Fibroblast of villous mesenchyme (primary cell): ENCODE data around the gene VGLL4. TPM values are rescaled to one million over a fixed set of nuclear protein-coding genes. Genes with fewer than 3 reads are reported as not detected.

Source experiments
- DNase-seq: peaks from one replicate; pipeline ENCODE4 v3.0.0-alpha.2; 2010; ENCODE audit warnings: low read depth
- H3K4me3 ChIP-seq: 2 replicates; pipeline ENCODE4 v1.5.1; 2011; ENCODE audit warnings: low read depth, mild to moderate bottlenecking, low read length
- total RNA-seq: library from RNA; depleted of rRNA; stranded (reverse); fragments of >200 nt; gene quantifications from 2 replicates; pipeline ENCODE4 v1.2.3, GENCODE V29; 2012
- TF ChIP-seq, protein P1 (sequence below): IDR thresholded peaks from 2 replicates; pipeline ENCODE4 v1.5.1; 2012; ENCODE audit warnings: low read depth, mild to moderate bottlenecking, low read length; ENCODE audit not compliant: insufficient read depth

The VGLL4 gene
- total RNA-seq, 1 donor: 65.6 TPM

DNA sequence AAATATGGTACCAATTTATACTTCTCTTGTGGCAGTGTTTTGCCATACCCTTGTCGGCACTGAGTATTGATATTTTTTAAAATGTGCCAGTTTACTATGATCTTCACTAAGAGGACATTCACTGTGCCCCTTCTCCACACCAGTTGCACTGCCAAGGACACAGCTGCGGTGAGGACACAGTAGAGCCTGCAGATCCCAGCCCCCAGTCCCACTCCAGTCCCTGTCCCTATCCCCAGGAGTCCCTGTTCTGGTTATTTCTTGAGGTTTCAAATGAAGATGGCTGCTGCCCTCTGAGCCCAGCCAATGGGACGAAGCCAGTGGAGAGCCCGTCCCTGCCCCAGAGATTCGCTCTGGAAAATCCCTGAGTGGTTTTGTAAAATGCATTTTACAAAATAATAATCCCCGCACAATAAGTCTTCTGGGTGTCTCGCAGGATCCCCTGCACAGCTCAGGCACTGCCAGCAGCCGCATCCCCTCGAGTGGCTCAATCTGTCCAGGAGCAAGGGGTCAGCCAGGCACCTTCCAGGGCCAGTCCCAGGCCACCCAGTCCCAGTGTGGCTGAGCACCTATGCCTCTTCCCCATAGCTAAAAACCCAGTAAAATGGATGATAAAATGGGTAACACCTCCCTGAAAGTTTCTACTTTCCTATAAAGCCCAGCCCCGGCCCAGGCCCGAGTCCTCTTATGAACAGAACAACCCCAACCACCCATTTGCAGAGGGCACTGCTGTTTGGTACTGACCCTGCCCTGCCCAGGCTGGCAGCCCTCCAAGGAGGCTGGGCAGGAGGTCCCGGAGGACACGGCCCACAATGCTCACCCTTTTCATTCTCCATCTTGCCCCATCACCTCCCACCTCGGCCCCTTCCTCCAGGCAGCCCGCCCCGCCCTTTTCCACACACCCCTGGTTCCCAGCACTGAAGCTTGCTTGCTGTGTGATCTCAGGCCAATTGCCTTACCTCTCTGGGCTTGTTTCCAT, 91.1 kb downstream of the VGLL4 start:
- TF ChIP-seq, protein P1, sequence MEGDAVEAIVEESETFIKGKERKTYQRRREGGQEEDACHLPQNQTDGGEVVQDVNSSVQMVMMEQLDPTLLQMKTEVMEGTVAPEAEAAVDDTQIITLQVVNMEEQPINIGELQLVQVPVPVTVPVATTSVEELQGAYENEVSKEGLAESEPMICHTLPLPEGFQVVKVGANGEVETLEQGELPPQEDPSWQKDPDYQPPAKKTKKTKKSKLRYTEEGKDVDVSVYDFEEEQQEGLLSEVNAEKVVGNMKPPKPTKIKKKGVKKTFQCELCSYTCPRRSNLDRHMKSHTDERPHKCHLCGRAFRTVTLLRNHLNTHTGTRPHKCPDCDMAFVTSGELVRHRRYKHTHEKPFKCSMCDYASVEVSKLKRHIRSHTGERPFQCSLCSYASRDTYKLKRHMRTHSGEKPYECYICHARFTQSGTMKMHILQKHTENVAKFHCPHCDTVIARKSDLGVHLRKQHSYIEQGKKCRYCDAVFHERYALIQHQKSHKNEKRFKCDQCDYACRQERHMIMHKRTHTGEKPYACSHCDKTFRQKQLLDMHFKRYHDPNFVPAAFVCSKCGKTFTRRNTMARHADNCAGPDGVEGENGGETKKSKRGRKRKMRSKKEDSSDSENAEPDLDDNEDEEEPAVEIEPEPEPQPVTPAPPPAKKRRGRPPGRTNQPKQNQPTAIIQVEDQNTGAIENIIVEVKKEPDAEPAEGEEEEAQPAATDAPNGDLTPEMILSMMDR: no peak
- H3K4me3 ChIP-seq: no peak overlapping the region
- DNase-seq: no peak

GRCh38 chr3:11551036-11551435, 92.7 kb downstream of the VGLL4 start:
- DNase-seq: no peak
- TF ChIP-seq, protein P1: no peak
- H3K4me3 ChIP-seq: no peak overlapping the region

- TF ChIP-seq, protein P1: no peak
- DNase-seq: peak; percentile 43
- no peak overlapping the region for H3K4me3 ChIP-seq
These were observed 94.1 kb downstream of the VGLL4 start for GRCh38 chr3:11549580-11550140.

- TF ChIP-seq, protein P1: no peak
- H3K4me3 ChIP-seq: no peak overlapping the region
- DNase-seq: peak; percentile 73
These were observed 95.0 kb downstream of the VGLL4 start for GRCh38 chr3:11548721-11549131.

GRCh38 chr3:11547498-11547897, 96.2 kb downstream of the VGLL4 start:
- no peak overlapping the region for H3K4me3 ChIP-seq
- TF ChIP-seq, protein P1: no peak
- no peak for DNase-seq

GRCh38 chr3:11546657-11547302, 96.9 kb downstream of the VGLL4 start:
- DNase-seq: no peak
- H3K4me3 ChIP-seq: no peak overlapping the region
- TF ChIP-seq, protein P1: no peak
